Measurements from ENCODE around the gene SBK3.

- TF ChIP-seq CTCF (IDR thresholded peaks at IDR 0.05), result no peak
- no peak for TF ChIP-seq POLR2A (IDR thresholded peaks at IDR 0.05)
These were observed 41.1 kb downstream of the SBK3 start for GRCh38 chr19:55504252-55504603.
